D721Med (cell line): ENCODE results near the gene ALPL.
"Not testable (repeated sequence)": the region's sequence is repeated elsewhere in the genome, so short reads cannot be mapped to it uniquely, and the experiment has no call there.

Experiments
- DNase-seq: peaks from one replicate; pipeline ENCODE4 v3.0.0; 2011; ENCODE audit warnings: low spot score; ENCODE audit not compliant: insufficient read length
- FAIRE-seq: peaks from 2 replicates; lab custom pipeline; 2011; peaks lifted over from hg19 to GRCh38; lab: Jason Lieb, UNC
- CTCF ChIP-seq: IDR thresholded peaks from 2 replicates; pipeline ENCODE4 v1.5.1; 2012; ENCODE audit warnings: mild to moderate bottlenecking, control low read depth; ENCODE audit not compliant: insufficient read depth; ENCODE audit errors: missing control alignments

The ALPL gene

GRCh38 chr1:21517660-21518480, 8.6 kb downstream of the ALPL start:
- FAIRE-seq (no peak), DNase-seq (no peak)
- TF ChIP-seq CTCF: no peak

DNA sequence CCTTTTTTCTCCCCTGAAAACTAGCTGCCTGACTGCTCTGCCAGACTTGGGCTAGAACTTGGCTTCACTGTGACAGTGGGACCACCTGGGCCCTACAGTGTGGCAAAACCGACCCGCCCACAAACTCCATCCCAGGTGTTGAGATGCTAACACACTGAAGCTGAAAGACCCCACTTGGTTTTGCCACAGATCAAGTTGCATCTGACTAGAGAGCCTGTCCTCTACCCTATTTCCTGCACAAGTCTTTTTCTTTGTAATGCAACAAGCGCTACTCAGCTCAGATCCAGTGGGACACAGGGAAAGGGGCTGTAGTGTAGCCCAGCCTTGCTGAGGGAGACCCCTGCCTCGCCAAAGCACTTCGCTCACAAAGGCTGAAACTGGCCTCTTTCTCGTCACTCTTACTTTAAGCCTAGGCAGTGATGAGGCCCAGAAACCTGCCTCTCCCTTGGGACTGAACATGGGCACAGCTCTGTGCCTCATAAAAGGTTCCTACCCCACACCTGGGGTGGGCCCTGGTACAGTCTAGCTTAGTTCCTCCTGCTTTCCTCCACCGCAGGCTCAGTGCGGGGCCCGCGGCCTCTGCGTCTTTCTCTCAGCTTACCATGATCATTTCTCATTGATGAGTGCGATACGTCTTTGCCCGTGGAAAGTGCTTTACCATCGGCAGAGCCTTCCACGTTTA, 9.7 kb downstream of the ALPL start:
- DNase-seq (no peak), FAIRE-seq (no peak)
- no peak for TF ChIP-seq CTCF

DNA sequence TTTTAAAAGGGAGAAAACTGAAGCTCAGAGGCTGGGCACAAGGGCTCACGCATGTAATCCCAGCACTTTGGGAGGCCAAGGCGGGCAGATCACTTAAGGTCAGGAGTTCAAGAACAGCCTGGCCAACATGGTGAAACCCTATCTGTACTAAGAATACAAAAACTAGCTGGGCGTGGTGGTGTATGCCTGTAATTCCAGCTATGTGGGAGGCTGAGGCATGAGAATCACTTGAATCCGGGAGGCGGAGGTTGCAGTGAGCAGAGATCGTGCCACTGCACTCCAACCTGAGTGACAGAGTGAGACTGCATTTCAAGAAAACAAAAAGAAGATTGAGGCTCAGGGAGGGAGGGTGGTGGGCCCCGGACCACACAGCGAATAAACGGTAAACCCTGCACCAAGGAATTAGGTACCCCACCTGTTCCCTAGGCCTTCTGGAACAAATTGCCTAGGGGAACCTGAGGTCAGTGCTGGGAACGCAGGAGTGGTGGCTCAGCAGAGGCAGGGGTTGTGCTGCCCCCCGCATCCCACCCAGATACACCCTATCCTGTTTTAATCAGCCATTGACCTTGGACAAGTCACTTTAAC, 10.4 kb downstream of the ALPL start:
- FAIRE-seq, DNase-seq: not testable (repeated sequence)

GRCh38 chr1:21520899-21521716, 11.9 kb downstream of the ALPL start:
- FAIRE-seq (no peak), DNase-seq (no peak)
- no peak for TF ChIP-seq CTCF

- DNase-seq (no peak), FAIRE-seq (no peak)
Observed at GRCh38 chr1:21521717-21522060, 12.5 kb downstream of the ALPL start.

GRCh38 chr1:21522525-21523038, 13.4 kb downstream of the ALPL start:
- TF ChIP-seq CTCF: no peak
- DNase-seq (no peak), FAIRE-seq (no peak)

More at GRCh38 chr1:21521717-21522060, 12.5 kb downstream of the ALPL start:
- TF ChIP-seq CTCF: no peak

- no peak for TF ChIP-seq CTCF
- DNase-seq: no peak
- FAIRE-seq: no peak
Observed at GRCh38 chr1:21523297-21523813, 14.1 kb downstream of the ALPL start.
